HCT116 (cell line): ENCODE results near the gene AMACR. TPM values are rescaled to one million over a fixed set of nuclear protein-coding genes. Genes with fewer than 3 reads are reported as not detected.

Experiments used
- ATAC-seq: fragments of 200-7000 bp; cut with Tn5 transposase; 2 replicates; pipeline ENCODE4 v1.9.1; 2020; ENCODE audit warnings: mild to moderate bottlenecking, moderate library complexity
- BruUV-seq: library from RNA; stranded (reverse); fragments of 400-500 nt; replicated peaks from 2 replicates; lab custom pipeline; 2021; lab: Mats Ljungman, UMichigan
- CTCF ChIA-PET: fragments of 300-600 bp; sonication (Branson Sonifier 250); formaldehyde crosslinking; loops from one replicate; lab custom pipeline; 2021; ENCODE audit warnings: antibody characterized with exemption; lab: Charles Lee
- POLR2A ChIA-PET: fragments of 300-600, 350-600 bp; sonication (Branson Sonifier 250); formaldehyde crosslinking; loops from one replicate; lab custom pipeline; 2021; ENCODE audit warnings: antibody characterized with exemption; lab: Charles Lee
- RAD21 ChIA-PET, 2 experiments: fragments of 300-600 bp; sonication (Branson Sonifier 250); formaldehyde crosslinking; loops; one replicate each; lab custom pipeline; 2023; ENCODE audit warnings: low total read pairs in 2 of 2; ENCODE audit not compliant: uncharacterized antibody in 2 of 2, unreplicated experiment in 2 of 2, low non-redundant PET in 1 of 2; lab: Charles Lee
- DNase-seq: peaks from one replicate; pipeline ENCODE4 v3.0.0-alpha.2; 2010; ENCODE audit warnings: low read depth, low spot score
- H2AFZ ChIP-seq: fragments of 200-600 bp; shearing (Covaris generic), sonication (generic); 2 replicates; pipeline ENCODE4 v1.6.1; 2017; ENCODE audit warnings: low read depth, mixed run types, mixed read lengths, antibody characterized with exemption, low read length; ENCODE audit not compliant: poor library complexity, severe bottlenecking
- H3K27ac ChIP-seq: 2 replicates; pipeline ENCODE4 v1.5.1; 2012; ENCODE audit warnings: low read depth, low read length
- H3K27me3 ChIP-seq: fragments of 200-600 bp; sonication (generic); 2 replicates; pipeline ENCODE4 v1.6.1; 2016; ENCODE audit warnings: mixed run types, low read length, mixed read lengths; ENCODE audit not compliant: insufficient read depth
- H3K36me3 ChIP-seq, 2 experiments: fragments of 200-500 bp in 1 of 2; fragments of 200-600 bp in 1 of 2; sonication (Bioruptor generic) in 1 of 2; sonication (generic) in 1 of 2; 2 replicates each; pipeline versions ENCODE4 v1.5.1 to v1.6.1; 2014 to 2016; ENCODE audit warnings: low read length in 2 of 2, inconsistent platforms in 1 of 2, mixed read lengths in 1 of 2, mixed run types in 1 of 2; ENCODE audit not compliant: insufficient read depth in 2 of 2, control insufficient read depth in 1 of 2
- H3K4me1 ChIP-seq, 2 experiments: fragments of 200-600 bp in 1 of 2; sonication (generic) in 1 of 2; 2 replicates each; pipeline versions ENCODE4 v1.5.1 to v1.6.1; 2012 to 2017; ENCODE audit warnings: low read length in 2 of 2, inconsistent platforms in 1 of 2, mild to moderate bottlenecking in 1 of 2, mixed read lengths in 1 of 2, mixed run types in 1 of 2, moderate library complexity in 1 of 2; ENCODE audit not compliant: insufficient read depth in 2 of 2, control insufficient read depth in 1 of 2
- H3K4me2 ChIP-seq: fragments of 200-600 bp; sonication (generic); 2 replicates; pipeline ENCODE4 v1.6.1; 2017; ENCODE audit warnings: mixed run types, low read length, mixed read lengths
- H3K4me3 ChIP-seq, 2 experiments: fragments of 200-600 bp in 1 of 2; sonication (generic) in 1 of 2; replicated peaks in 1 of 2; 2 replicates each; pipeline ENCODE4 v1.5.1; 2011 to 2016; ENCODE audit warnings: low read length in 2 of 2, control low read depth in 1 of 2, low read depth in 1 of 2, mild to moderate bottlenecking in 1 of 2, mixed read lengths in 1 of 2, mixed run types in 1 of 2
- H3K79me2 ChIP-seq: fragments of 200-600 bp; sonication (generic); 2 replicates; pipeline ENCODE4 v1.6.1; 2017; ENCODE audit warnings: mild to moderate bottlenecking, mixed run types, low read length, moderate library complexity, mixed read lengths; ENCODE audit not compliant: insufficient read depth
- H3K9ac ChIP-seq: fragments of 200-600 bp; sonication (generic); 2 replicates; pipeline ENCODE4 v1.6.1; 2016; ENCODE audit warnings: low read length, mixed read lengths
- H3K9me2 ChIP-seq: fragments of 200-600 bp; sonication (generic), shearing (Covaris generic); 2 replicates; pipeline ENCODE4 v1.6.1; 2017; ENCODE audit warnings: mixed run types, mild to moderate bottlenecking, moderate library complexity; ENCODE audit not compliant: insufficient read depth
- H3K9me3 ChIP-seq, 2 experiments: fragments of 200-500 bp in 1 of 2; fragments of 200-600 bp in 1 of 2; sonication (Bioruptor generic) in 1 of 2; sonication (generic) in 1 of 2; 2 replicates each; pipeline ENCODE4 v1.6.1; 2014 to 2017; ENCODE audit warnings: low read length in 2 of 2, mixed read lengths in 2 of 2, inconsistent platforms in 1 of 2, low read depth in 1 of 2, mild to moderate bottlenecking in 1 of 2, mixed run types in 1 of 2, moderate library complexity in 1 of 2; ENCODE audit not compliant: control insufficient read depth in 1 of 2, insufficient read depth in 1 of 2
- H4K20me1 ChIP-seq: fragments of 200-600 bp; sonication (generic), shearing (Covaris generic); 2 replicates; pipeline ENCODE4 v1.6.1; 2017; ENCODE audit warnings: mixed run types, mild to moderate bottlenecking, moderate library complexity; ENCODE audit not compliant: insufficient read depth
- CEBPB ChIP-seq: IDR thresholded peaks from 2 replicates; pipeline ENCODE4 v1.6.1; 2012; ENCODE audit warnings: low read depth
- CTCF ChIP-seq, 3 experiments: fragments of 200-600 bp in 1 of 3; sonication (generic) in 1 of 3; IDR thresholded peaks in 2 of 3; conservative IDR thresholded peaks in 1 of 3; 2 replicates each; pipeline ENCODE4 v1.5.1; 2012 to 2017; ENCODE audit warnings: low read depth in 2 of 3, low read length in 2 of 3, antibody characterized with exemption in 1 of 3, borderline replicate concordance in 1 of 3, control low read depth in 1 of 3, mild to moderate bottlenecking in 1 of 3, mixed read lengths in 1 of 3, mixed run types in 1 of 3, moderate library complexity in 1 of 3; ENCODE audit not compliant: insufficient read depth in 1 of 3
- ELF1 ChIP-seq: IDR thresholded peaks from 2 replicates; pipeline ENCODE4 v1.6.1; 2012; ENCODE audit warnings: low read depth, borderline replicate concordance
- EZH2 ChIP-seq: fragments of 200-600 bp; sonication (generic); IDR thresholded peaks from 2 replicates; pipeline ENCODE4 v1.6.1; 2017; ENCODE audit warnings: antibody characterized with exemption, mixed run types
- FOSL1 ChIP-seq: IDR thresholded peaks from 2 replicates; pipeline ENCODE4 v1.6.1; 2012; ENCODE audit warnings: low read depth
- MAX ChIP-seq: IDR thresholded peaks from 2 replicates; pipeline ENCODE4 v1.6.1; 2012
- SP1 ChIP-seq: IDR thresholded peaks from 2 replicates; pipeline ENCODE4 v1.6.1; 2012; ENCODE audit warnings: low read depth
- SRF ChIP-seq: IDR thresholded peaks from 2 replicates; pipeline ENCODE4 v1.6.1; 2012; ENCODE audit warnings: low read depth
- intact Hi-C: fragments of 100-400 bp; cut with micrococcal nuclease; formaldehyde crosslinking; loops from 2 replicates; pipeline ENCODE4 v1.10.0; 2022
- total RNA-seq: library from RNA; stranded (reverse); gene quantifications from one replicate; pipeline ENCODE4 v1.2.1, GENCODE V29; 2021; ENCODE audit not compliant: unreplicated experiment

AMACR gene
- total RNA-seq, 1 experiment from 2014 or later: 4.3 TPM

GRCh38 chr5:34045996-34046395, 38.1 kb upstream of the AMACR start:
- H3K9me2 ChIP-seq: no peaks in the 10 kb centered on the region
- no peak overlapping the region for H2AFZ ChIP-seq
- RAD21 ChIA-PET: no interaction called here
- no peaks in the 10 kb centered on the region for H3K4me1 ChIP-seq
- DNase-seq (no peak), ATAC-seq (no peak)
- no peaks in the 10 kb centered on the region for H3K27me3 ChIP-seq
- H4K20me1 ChIP-seq: no peaks in the 10 kb centered on the region
- TF ChIP-seq MAX (no peak), CTCF (IDR thresholded peaks at IDR 0.05 in 2 of 3, conservative IDR thresholded peaks at IDR 0.05 in 1 of 3; ENCODE audit: borderline replicate concordance in 1 of 3, insufficient read depth in 1 of 3, low read depth in 2 of 3, low read length in 2 of 3) (no peak), SRF (no peak), ELF1 (no peak)
- H3K27ac ChIP-seq: no peak overlapping the region
- intact Hi-C loops: no loop called here
- H3K9me3 ChIP-seq: no peaks in the 10 kb centered on the region
- no TSS peak for BruUV-seq
- H3K4me2 ChIP-seq: no peak overlapping the region
- no peak overlapping the region for H3K9ac ChIP-seq
- CTCF ChIA-PET: no interaction called here
- no peaks in the 10 kb centered on the region for H3K36me3 ChIP-seq
- H3K4me3 ChIP-seq: no peak overlapping the region
- POLR2A ChIA-PET: no interaction called here
- no peaks in the 10 kb centered on the region for H3K79me2 ChIP-seq

GRCh38 chr5:34045023-34045422, 37.2 kb upstream of the AMACR start:
- no peaks in the 10 kb centered on the region for H3K4me1 ChIP-seq
- ChIA-PET RAD21 (no interaction called here), CTCF (no interaction called here), POLR2A (no interaction called here)
- H3K4me2 ChIP-seq: no peak overlapping the region
- H4K20me1 ChIP-seq: no peaks in the 10 kb centered on the region
- no peak for TF ChIP-seq EZH2
- TF ChIP-seq CEBPB: no peak
- TF ChIP-seq SP1: no peak
- no peak for TF ChIP-seq FOSL1
- intact Hi-C loops: no loop called here
- no peaks in the 10 kb centered on the region for H3K9me3 ChIP-seq
- no peak overlapping the region for H3K9ac ChIP-seq
- no peaks in the 10 kb centered on the region for H3K27me3 ChIP-seq
- no peak for ATAC-seq
- no peaks in the 10 kb centered on the region for H3K79me2 ChIP-seq
- BruUV-seq: no TSS peak
- H2AFZ ChIP-seq: no peak overlapping the region
- DNase-seq: no peak
- H3K4me3 ChIP-seq: no peak overlapping the region
- H3K36me3 ChIP-seq: no peaks in the 10 kb centered on the region
- H3K27ac ChIP-seq: no peak overlapping the region
- no peaks in the 10 kb centered on the region for H3K9me2 ChIP-seq
